HCEC 1CT (cell line): ENCODE measurements around the gene TRPC4AP.

Experiments used
- DNase-seq: peaks from one replicate; pipeline ENCODE4 v3.0.0-alpha.2; 2017

TRPC4AP gene

GRCh38 chr20:34985461-34986310, 106.9 kb downstream of the TRPC4AP start:
- no peak for DNase-seq

- no peak for DNase-seq
These were observed 107.8 kb downstream of the TRPC4AP start for GRCh38 chr20:34984756-34985261.

- DNase-seq = no peak
These were observed 108.4 kb downstream of the TRPC4AP start for GRCh38 chr20:34983995-34984735.

- no peak for DNase-seq
These were observed 109.4 kb downstream of the TRPC4AP start for GRCh38 chr20:34983089-34983820.

- no peak for DNase-seq
These were observed 110.1 kb downstream of the TRPC4AP start for GRCh38 chr20:34982270-34983088.

- DNase-seq = peak; percentile 14
These were observed 111.9 kb downstream of the TRPC4AP start for GRCh38 chr20:34980543-34981233.

GRCh38 chr20:34979366-34980153, 113.0 kb downstream of the TRPC4AP start:
- no peak for DNase-seq

- no peak for DNase-seq
These were observed 114.4 kb downstream of the TRPC4AP start for GRCh38 chr20:34978092-34978744.

- DNase-seq = no peak
These were observed 115.1 kb downstream of the TRPC4AP start for GRCh38 chr20:34977365-34978091.

GRCh38 chr20:34976286-34976685, 116.3 kb downstream of the TRPC4AP start:
- no peak for DNase-seq

- no peak for DNase-seq
These were observed 118.4 kb downstream of the TRPC4AP start for GRCh38 chr20:34974246-34974645.

- DNase-seq = no peak
These were observed 120.9 kb downstream of the TRPC4AP start for GRCh38 chr20:34971561-34972235.

GRCh38 chr20:34970846-34971560, 121.6 kb downstream of the TRPC4AP start:
- no peak for DNase-seq

GRCh38 chr20:34970193-34970840, 122.3 kb downstream of the TRPC4AP start:
- DNase-seq = no peak

GRCh38 chr20:34968042-34968775, 124.4 kb downstream of the TRPC4AP start:
- no peak for DNase-seq

GRCh38 chr20:34967421-34967820, 125.2 kb downstream of the TRPC4AP start:
- no peak for DNase-seq

- DNase-seq = no peak
These were observed 127.6 kb downstream of the TRPC4AP start for GRCh38 chr20:34965051-34965450.
